ENCODE data around the gene KLK13. TPM values are rescaled to one million over a fixed set of nuclear protein-coding genes. Genes with fewer than 3 reads are reported as not detected.
A peak's percentile ranks its signal among the peaks of the same experiment; 100 is the strongest.

The KLK13 gene
- polyA plus RNA-seq, 1 experiment, result not detected

- Histone ChIP-seq H3K27ac (ENCODE audit: low read depth, low read length) (no peak overlapping the region), H3K9me3 (ENCODE audit: control insufficient read depth, insufficient read depth, low read length) (no peaks in the 10 kb centered on the region; the same call in 1 of the 2 replicates), H3K4me3 (ENCODE audit: low read depth, low read length) (no peak overlapping the region), H3K27me3 (ENCODE audit: control insufficient read depth, insufficient read depth, low read length) (peaks cover 1% of the 10 kb centered on the region)
- TF ChIP-seq, protein P1, sequence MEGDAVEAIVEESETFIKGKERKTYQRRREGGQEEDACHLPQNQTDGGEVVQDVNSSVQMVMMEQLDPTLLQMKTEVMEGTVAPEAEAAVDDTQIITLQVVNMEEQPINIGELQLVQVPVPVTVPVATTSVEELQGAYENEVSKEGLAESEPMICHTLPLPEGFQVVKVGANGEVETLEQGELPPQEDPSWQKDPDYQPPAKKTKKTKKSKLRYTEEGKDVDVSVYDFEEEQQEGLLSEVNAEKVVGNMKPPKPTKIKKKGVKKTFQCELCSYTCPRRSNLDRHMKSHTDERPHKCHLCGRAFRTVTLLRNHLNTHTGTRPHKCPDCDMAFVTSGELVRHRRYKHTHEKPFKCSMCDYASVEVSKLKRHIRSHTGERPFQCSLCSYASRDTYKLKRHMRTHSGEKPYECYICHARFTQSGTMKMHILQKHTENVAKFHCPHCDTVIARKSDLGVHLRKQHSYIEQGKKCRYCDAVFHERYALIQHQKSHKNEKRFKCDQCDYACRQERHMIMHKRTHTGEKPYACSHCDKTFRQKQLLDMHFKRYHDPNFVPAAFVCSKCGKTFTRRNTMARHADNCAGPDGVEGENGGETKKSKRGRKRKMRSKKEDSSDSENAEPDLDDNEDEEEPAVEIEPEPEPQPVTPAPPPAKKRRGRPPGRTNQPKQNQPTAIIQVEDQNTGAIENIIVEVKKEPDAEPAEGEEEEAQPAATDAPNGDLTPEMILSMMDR (IDR thresholded peaks at IDR 0.05; ENCODE audit: low read depth, low read length), result no peak
- POLR2A ChIA-PET, result no interaction called here
- no peak for DNase-seq (ENCODE audit: low read depth, low spot score)
- CTCF ChIA-PET, result no interaction called here
These were observed 39.5 kb downstream of the KLK13 start for GRCh38 chr19:51025401-51025800.

DNA sequence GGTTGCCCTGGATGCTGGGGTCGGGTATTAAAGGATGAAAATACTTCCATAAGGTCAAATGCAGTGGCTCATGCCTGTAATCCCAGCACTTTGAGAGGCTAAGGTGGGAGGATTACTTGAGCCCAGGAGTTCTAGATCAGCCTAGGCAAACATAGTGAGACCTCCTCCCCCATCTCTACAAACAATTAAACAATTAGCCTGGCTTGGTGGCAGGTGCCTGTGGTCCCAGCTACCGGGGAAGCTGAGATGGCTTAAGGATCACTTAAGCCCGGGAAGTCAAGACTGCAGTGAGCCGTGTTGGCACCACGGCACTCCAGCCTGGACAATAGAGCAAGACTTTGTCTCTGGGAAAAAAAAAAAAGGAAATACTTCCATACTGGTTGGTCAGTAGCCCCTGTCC lies 40.0 kb downstream of the KLK13 start:
- POLR2A ChIA-PET, result no interaction called here
- peaks cover 5% of the 10 kb centered on the region for H3K27me3 ChIP-seq (ENCODE audit: control insufficient read depth, insufficient read depth, low read length)
- H3K4me3 ChIP-seq (ENCODE audit: low read depth, low read length), result no peak overlapping the region
- no peak for DNase-seq (ENCODE audit: low read depth, low spot score)
- CTCF ChIA-PET, result no interaction called here
- TF ChIP-seq, protein P1 (IDR thresholded peaks at IDR 0.05; ENCODE audit: low read depth, low read length), result no peak
- H3K9me3 ChIP-seq (ENCODE audit: control insufficient read depth, insufficient read depth, low read length), result no peaks in the 10 kb centered on the region; the same call in 1 of the 2 replicates
- H3K27ac ChIP-seq (ENCODE audit: low read depth, low read length), result no peak overlapping the region

DNA sequence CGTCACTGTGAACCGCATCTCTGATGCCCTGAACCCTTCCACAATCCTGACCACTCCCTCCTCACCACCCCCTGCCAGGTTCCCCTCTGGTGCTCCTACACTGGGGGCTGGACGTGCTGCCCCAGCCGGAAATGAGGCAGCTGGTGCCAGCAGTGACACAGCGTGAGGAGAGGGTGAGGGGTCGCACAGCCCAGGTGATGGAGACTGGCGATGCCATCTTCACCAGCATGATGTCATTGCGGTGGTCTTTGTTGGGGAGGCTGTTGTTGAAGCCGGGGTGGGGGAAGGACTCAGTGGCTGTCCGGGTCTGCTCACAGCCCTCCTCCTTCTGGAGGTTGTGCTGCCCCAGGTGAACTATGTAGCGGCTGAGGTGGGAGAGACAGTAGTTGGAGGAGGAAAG lies 40.9 kb downstream of the KLK13 start:
- Histone ChIP-seq H3K27ac (ENCODE audit: low read depth, low read length) (no peak overlapping the region), H3K4me3 (ENCODE audit: low read depth, low read length) (no peak overlapping the region), H3K9me3 (ENCODE audit: control insufficient read depth, insufficient read depth, low read length) (no peaks in the 10 kb centered on the region; the same call in 1 of the 2 replicates), H3K27me3 (ENCODE audit: control insufficient read depth, insufficient read depth, low read length) (peaks cover 11% of the 10 kb centered on the region)
- no peak for DNase-seq (ENCODE audit: low read depth, low spot score)
- POLR2A ChIA-PET, result no interaction called here
- CTCF ChIA-PET, result no interaction called here
- TF ChIP-seq, protein P1 (IDR thresholded peaks at IDR 0.05; ENCODE audit: low read depth, low read length), result no peak

- no peak overlapping the region for H3K4me3 ChIP-seq (ENCODE audit: low read depth, low read length)
- H3K9me3 ChIP-seq (ENCODE audit: control insufficient read depth, insufficient read depth, low read length), result no peaks in the 10 kb centered on the region; the same call in 1 of the 2 replicates
- peaks cover 17% of the 10 kb centered on the region for H3K27me3 ChIP-seq (ENCODE audit: control insufficient read depth, insufficient read depth, low read length)
- DNase-seq (ENCODE audit: low read depth, low spot score), result no peak
- CTCF ChIA-PET, result interaction anchor here (0.7 to 1.7 kb wide), 3 partner anchors 72 to 154 kb away, joined by 3 to 4 read pairs (median 4); no protein-coding TSS in a partner anchor
- H3K27ac ChIP-seq (ENCODE audit: low read depth, low read length), result no peak overlapping the region
- TF ChIP-seq, protein P1 (IDR thresholded peaks at IDR 0.05; ENCODE audit: low read depth, low read length), result no peak
- POLR2A ChIA-PET, result no interaction called here
These were observed 42.4 kb downstream of the KLK13 start for GRCh38 chr19:51022526-51022925.

DNA sequence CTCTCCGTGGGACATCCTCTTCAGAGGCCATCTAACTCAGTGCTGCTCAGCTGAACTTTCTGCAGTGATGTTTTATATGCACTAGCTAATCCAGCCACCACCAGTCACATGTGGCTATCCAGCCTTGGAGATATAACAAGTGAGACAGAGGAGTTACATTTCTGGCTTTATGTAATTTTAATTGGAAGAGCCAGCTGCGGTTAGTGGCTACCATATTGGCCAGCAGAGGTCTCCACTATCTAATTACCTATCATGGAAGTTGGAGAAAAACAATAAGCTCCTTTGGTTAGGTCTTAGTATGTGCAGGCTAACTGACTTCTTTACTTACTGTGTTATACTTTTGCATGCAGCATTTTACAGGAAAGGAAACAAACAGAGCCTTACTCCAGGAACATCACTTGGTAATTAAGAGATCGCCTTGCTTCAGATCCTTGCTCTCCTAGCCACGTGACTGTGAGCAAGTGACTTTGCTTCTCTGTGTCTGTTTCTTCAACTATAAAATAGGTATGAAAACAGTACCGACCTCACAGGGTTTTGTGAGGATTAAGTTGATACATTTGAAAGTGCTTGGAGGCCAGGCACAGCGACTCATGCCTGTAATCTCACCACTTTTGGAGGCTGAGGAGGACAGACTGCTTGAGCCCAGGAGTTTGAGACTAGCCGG lies 43.8 kb downstream of the KLK13 start:
- H3K27ac ChIP-seq (ENCODE audit: low read depth, low read length), result no peak overlapping the region
- ChIA-PET CTCF (interaction anchor here (0.5 to 2.4 kb wide), 30 partner anchors 10 to 636 kb away, joined by 3 to 34 read pairs (median 4); no protein-coding TSS in a partner anchor), POLR2A (interaction anchor here (0.7 kb wide), 1 partner anchor 788 kb away, joined by 6 read pairs; no protein-coding TSS in a partner anchor)
- H3K9me3 ChIP-seq (ENCODE audit: control insufficient read depth, insufficient read depth, low read length), result no peaks in the 10 kb centered on the region; the same call in 1 of the 2 replicates
- TF ChIP-seq, protein P1 (IDR thresholded peaks at IDR 0.05; ENCODE audit: low read depth, low read length), result peak; percentile 73
- peak; percentile 7 for DNase-seq (ENCODE audit: low read depth, low spot score)
- H3K4me3 ChIP-seq (ENCODE audit: low read depth, low read length), result no peak overlapping the region
- peaks cover 26% of the 10 kb centered on the region for H3K27me3 ChIP-seq (ENCODE audit: control insufficient read depth, insufficient read depth, low read length)
